ENCODE data around the gene ZNF205.

ZNF205 gene

DNA sequence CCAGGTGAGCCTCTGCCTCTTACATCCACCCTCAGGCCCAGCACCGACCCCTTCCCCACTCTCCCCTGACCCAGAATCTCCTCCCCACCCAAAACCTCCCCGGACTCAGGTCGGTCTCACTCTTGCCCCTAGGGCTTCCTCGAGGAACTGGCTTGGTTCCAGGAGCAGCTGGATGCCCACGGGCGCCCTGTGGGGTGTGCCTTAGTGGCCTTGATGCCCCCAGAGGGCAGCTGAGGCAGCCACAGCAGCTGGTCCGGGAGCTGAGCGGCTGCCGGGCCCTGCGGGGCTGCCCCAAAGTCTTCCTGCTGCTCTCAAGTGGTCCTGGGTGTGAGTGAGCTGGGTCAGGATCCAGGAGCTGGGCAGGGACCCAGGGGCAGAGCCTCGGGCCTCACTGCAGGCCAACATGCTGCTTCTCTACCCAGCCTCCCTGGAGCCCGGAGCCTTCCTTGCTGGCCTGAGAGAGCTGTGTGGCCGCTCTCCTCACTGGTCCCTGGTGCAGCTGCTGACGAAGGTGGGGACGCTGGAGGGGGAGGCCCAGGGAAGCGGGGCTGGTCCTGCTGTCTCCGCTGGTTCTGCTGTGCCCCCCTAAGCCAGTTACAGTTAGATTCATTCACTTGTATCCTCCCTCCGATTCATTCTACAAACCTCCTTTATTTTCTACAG lies 32.1 kb downstream of the ZNF205 start:
- no peak for DNase-seq (ENCODE audit: low spot score)
- TF ChIP-seq, protein P1, sequence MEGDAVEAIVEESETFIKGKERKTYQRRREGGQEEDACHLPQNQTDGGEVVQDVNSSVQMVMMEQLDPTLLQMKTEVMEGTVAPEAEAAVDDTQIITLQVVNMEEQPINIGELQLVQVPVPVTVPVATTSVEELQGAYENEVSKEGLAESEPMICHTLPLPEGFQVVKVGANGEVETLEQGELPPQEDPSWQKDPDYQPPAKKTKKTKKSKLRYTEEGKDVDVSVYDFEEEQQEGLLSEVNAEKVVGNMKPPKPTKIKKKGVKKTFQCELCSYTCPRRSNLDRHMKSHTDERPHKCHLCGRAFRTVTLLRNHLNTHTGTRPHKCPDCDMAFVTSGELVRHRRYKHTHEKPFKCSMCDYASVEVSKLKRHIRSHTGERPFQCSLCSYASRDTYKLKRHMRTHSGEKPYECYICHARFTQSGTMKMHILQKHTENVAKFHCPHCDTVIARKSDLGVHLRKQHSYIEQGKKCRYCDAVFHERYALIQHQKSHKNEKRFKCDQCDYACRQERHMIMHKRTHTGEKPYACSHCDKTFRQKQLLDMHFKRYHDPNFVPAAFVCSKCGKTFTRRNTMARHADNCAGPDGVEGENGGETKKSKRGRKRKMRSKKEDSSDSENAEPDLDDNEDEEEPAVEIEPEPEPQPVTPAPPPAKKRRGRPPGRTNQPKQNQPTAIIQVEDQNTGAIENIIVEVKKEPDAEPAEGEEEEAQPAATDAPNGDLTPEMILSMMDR (IDR thresholded peaks at IDR 0.05; ENCODE audit: extremely low read depth, missing control alignments): no peak

DNA sequence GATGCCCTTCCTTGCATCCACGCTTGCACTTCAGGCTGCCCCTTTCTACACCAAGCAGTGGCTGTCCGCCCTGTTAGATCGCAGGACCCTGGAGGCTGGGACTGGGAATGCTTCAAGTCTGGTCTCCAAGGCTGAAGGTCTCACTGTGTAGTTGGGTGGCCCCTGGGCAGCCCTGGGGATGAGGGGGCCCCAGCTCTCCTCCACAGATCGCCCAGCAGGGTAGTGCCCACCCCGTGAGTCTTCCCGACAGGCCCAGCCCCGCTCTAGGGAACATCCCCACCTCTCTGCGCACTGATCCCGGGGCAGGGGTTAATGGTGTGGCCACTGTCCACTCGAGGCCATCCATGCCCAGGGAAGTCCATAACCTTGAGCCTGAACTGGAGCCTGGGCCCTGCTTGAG lies 32.8 kb downstream of the ZNF205 start:
- TF ChIP-seq, protein P1 (IDR thresholded peaks at IDR 0.05; ENCODE audit: extremely low read depth, missing control alignments): no peak
- DNase-seq (ENCODE audit: low spot score): no peak

DNA sequence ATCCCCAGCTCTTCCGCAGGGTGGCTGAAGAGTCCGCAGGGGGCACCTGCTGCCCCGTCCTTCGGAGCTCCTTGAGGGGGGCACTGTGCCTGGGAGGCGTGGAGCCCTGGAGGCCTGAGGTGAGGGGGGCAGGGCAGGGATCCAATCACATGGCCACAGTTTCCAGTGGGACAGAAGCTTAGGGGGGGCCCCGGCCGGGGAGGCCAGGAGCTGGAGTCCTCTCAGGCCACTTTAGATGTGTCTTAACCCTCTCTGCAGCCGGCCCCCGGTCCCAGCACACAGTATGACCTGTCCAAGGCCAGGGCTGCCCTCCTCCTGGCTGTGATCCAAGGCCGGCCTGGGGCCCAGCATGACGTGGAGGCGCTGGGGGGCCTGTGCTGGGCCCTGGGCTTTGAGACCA lies 33.3 kb downstream of the ZNF205 start:
- TF ChIP-seq, protein P1 (IDR thresholded peaks at IDR 0.05; ENCODE audit: extremely low read depth, missing control alignments): no peak
- no peak for DNase-seq (ENCODE audit: low spot score)

DNA sequence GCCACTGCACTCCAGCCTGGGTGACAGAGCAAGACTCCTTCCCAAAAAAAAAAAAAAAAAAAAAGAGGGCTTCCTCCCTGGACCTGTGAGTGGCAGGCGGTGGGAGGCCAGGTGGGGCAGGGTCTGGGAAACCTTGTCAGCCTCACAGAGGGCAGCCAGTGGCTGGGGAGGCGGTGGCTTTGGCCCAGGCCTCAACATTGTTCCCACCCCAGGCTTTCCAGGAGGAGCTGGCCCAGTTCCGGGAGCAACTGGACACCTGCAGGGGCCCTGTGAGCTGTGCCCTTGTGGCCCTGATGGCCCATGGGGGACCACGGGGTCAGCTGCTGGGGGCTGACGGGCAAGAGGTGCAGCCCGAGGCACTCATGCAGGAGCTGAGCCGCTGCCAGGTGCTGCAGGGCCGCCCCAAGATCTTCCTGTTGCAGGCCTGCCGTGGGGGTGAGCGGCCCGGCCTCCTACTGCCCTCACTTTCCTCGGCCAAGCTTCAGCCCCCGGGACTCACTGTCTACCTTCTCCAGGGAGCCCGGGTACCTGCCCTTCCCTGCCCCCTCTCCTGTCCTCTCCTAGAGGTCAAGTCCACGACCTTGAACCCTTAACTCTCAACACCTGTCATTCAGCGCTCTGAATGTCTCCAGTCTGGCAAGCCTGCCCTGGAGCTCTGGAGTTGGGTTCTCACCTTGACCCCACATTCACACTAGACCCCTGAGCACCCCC lies 34.8 kb downstream of the ZNF205 start:
- no peak for DNase-seq (ENCODE audit: low spot score)
- TF ChIP-seq, protein P1 (IDR thresholded peaks at IDR 0.05; ENCODE audit: extremely low read depth, missing control alignments): no peak

DNA sequence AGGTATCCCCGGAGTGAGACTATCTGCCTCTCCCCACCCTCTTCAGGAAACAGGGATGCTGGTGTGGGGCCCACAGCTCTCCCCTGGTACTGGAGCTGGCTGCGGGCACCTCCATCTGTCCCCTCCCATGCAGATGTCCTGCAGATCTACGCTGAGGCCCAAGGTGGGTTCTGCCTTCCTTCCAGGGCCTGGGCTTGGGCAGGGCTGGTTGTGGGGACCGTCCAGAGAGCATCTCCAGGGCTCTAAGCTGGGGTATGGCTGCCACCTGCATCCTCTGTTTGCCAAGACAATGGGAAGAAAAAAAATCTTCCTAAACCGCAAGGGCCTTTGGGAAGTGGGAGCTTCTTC lies 35.3 kb downstream of the ZNF205 start:
- TF ChIP-seq, protein P1 (IDR thresholded peaks at IDR 0.05; ENCODE audit: extremely low read depth, missing control alignments): no peak
- no peak for DNase-seq (ENCODE audit: low spot score)

DNA sequence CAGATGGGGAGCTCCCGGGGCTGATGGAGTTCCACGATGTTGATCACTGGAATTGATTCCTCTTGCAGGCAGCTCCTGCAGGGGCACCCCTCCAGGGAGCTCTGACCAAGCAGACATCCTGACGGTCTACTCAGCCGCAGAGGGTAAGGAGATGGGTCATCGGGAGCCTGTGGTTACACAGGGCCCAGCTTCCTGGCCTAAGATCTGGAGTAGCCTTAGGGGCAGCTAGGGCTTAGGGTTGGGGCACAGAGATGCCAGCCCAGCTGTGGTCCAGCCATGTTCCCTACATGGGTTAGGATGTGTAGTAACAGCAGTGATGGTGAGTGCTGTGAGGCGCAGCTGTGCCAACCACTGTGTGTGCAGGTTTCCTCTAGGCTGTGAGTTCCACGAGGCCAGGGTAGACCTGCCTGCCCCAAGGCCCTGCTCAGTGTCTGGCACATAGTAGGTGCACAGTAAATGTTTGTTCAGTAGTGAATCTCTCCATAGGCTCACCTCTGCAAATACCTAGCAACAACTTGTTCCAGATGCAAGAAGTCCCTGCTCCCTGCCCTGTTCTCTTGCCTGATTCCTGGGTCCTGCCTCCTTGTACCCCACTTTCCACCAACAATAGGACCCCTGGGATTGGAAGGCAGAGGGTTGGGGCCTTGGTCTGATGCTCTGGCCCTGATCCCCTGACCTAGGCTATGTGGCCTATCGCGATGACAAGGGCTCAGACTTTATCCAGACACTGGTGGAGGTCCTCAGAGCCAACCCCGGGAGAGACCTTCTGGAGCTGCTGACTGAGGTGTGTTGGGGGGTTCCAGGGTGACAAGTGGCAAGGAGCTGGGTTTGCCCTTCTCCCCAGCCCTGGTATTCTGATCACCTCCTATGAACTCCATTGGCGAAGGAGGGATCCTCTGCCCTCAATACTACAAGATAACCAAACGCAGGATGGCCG lies 36.1 kb downstream of the ZNF205 start:
- TF ChIP-seq, protein P1 (IDR thresholded peaks at IDR 0.05; ENCODE audit: extremely low read depth, missing control alignments): no peak
- DNase-seq (ENCODE audit: low spot score): peak; percentile 11

DNA sequence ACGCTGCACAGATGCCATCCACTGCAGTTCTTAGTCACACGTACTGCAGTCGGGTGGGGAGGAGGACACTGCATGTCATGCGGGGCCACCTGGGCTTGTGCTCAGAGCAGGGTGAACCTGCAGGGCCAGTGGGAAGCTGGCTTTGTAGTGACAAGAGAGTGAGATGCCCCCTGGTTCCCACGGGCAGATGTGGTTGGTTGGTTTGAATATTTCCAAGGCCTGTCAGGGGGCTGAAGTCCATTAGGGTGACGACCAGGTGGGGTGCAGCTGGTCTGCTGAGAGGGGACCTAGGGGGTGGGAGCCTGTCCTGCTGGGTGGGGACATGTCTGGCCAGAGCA lies 36.8 kb downstream of the ZNF205 start:
- TF ChIP-seq, protein P1 (IDR thresholded peaks at IDR 0.05; ENCODE audit: extremely low read depth, missing control alignments): no peak
- peak; percentile 14 for DNase-seq (ENCODE audit: low spot score)

Data from GM20000 (cell line).